ENCODE data around the gene PDE4DIP.
"Not testable (repeated sequence)": the region's sequence is repeated elsewhere in the genome, so short reads cannot be mapped to it uniquely, and the experiment has no call there.

The PDE4DIP gene

GRCh38 chr1:148921047-148921446 lies 76.8 kb downstream of the PDE4DIP start:
- H3K4me3 ChIP-seq (ENCODE audit: low read depth, low read length); H3K27ac ChIP-seq; H3K9me3 ChIP-seq (ENCODE audit: severe bottlenecking); H3K27me3 ChIP-seq (ENCODE audit: insufficient read depth, low read depth, severe bottlenecking); H3K36me3 ChIP-seq; DNase-seq: not testable (repeated sequence)

- not testable (repeated sequence) for H3K27me3 ChIP-seq (ENCODE audit: insufficient read depth, low read depth, severe bottlenecking); H3K27ac ChIP-seq; DNase-seq; H3K9me3 ChIP-seq (ENCODE audit: severe bottlenecking); H3K36me3 ChIP-seq; H3K4me3 ChIP-seq (ENCODE audit: low read depth, low read length)
These were observed 79.6 kb downstream of the PDE4DIP start for GRCh38 chr1:148923798-148924197.

- H3K4me3 ChIP-seq (ENCODE audit: low read depth, low read length); H3K27ac ChIP-seq; H3K9me3 ChIP-seq (ENCODE audit: severe bottlenecking); H3K36me3 ChIP-seq; H3K27me3 ChIP-seq (ENCODE audit: insufficient read depth, low read depth, severe bottlenecking); DNase-seq: not testable (repeated sequence)
These were observed 83.4 kb downstream of the PDE4DIP start for GRCh38 chr1:148927645-148928044.

- not testable (repeated sequence) for H3K9me3 ChIP-seq (ENCODE audit: severe bottlenecking); DNase-seq; H3K27ac ChIP-seq; H3K4me3 ChIP-seq (ENCODE audit: low read depth, low read length); H3K36me3 ChIP-seq; H3K27me3 ChIP-seq (ENCODE audit: insufficient read depth, low read depth, severe bottlenecking)
These were observed 85.0 kb downstream of the PDE4DIP start for GRCh38 chr1:148929253-148929652.

- H3K9me3 ChIP-seq (ENCODE audit: severe bottlenecking): not testable (repeated sequence)
These were observed 91.3 kb downstream of the PDE4DIP start for GRCh38 chr1:148935381-148936002.

GRCh38 chr1:148942906-148943305 lies 98.7 kb downstream of the PDE4DIP start:
- H3K27ac ChIP-seq; H3K4me3 ChIP-seq (ENCODE audit: low read depth, low read length); DNase-seq; H3K27me3 ChIP-seq (ENCODE audit: insufficient read depth, low read depth, severe bottlenecking); H3K9me3 ChIP-seq (ENCODE audit: severe bottlenecking); H3K36me3 ChIP-seq: not testable (repeated sequence)

More at GRCh38 chr1:148935381-148936002, 91.3 kb downstream of the PDE4DIP start:
- DNase-seq; H3K27me3 ChIP-seq (ENCODE audit: insufficient read depth, low read depth, severe bottlenecking); H3K4me3 ChIP-seq (ENCODE audit: low read depth, low read length); H3K36me3 ChIP-seq; H3K27ac ChIP-seq: not testable (repeated sequence)

GRCh38 chr1:148945130-148945529 lies 100.9 kb downstream of the PDE4DIP start:
- H3K27ac ChIP-seq; H3K36me3 ChIP-seq; H3K27me3 ChIP-seq (ENCODE audit: insufficient read depth, low read depth, severe bottlenecking); H3K4me3 ChIP-seq (ENCODE audit: low read depth, low read length); DNase-seq; H3K9me3 ChIP-seq (ENCODE audit: severe bottlenecking): not testable (repeated sequence)

- H3K36me3 ChIP-seq; H3K27me3 ChIP-seq (ENCODE audit: insufficient read depth, low read depth, severe bottlenecking); H3K27ac ChIP-seq; H3K4me3 ChIP-seq (ENCODE audit: low read depth, low read length); DNase-seq; H3K9me3 ChIP-seq (ENCODE audit: severe bottlenecking): not testable (repeated sequence)
These were observed 104.5 kb downstream of the PDE4DIP start for GRCh38 chr1:148948768-148949167.

- peak overlapping the region; percentile 66 for H3K4me3 ChIP-seq (ENCODE audit: low read depth, low read length)
- peak; percentile 94 for DNase-seq
- H3K27ac ChIP-seq: peak overlapping the region; percentile 82
- H3K36me3 ChIP-seq; H3K9me3 ChIP-seq (ENCODE audit: severe bottlenecking); H3K27me3 ChIP-seq (ENCODE audit: insufficient read depth, low read depth, severe bottlenecking): not testable (repeated sequence)
These were observed 107.4 kb downstream of the PDE4DIP start for GRCh38 chr1:148951336-148952227.

GRCh38 chr1:148952253-148952937 lies 108.2 kb downstream of the PDE4DIP start:
- H3K27ac ChIP-seq: peak overlapping the region; percentile 82
- H3K27me3 ChIP-seq (ENCODE audit: insufficient read depth, low read depth, severe bottlenecking); H3K9me3 ChIP-seq (ENCODE audit: severe bottlenecking); H3K36me3 ChIP-seq: not testable (repeated sequence)
- DNase-seq: peak; percentile 97
- peak overlapping the region; percentile 66 for H3K4me3 ChIP-seq (ENCODE audit: low read depth, low read length)

GRCh38 chr1:148952938-148953616 lies 108.8 kb downstream of the PDE4DIP start:
- not testable (repeated sequence) for H3K27me3 ChIP-seq (ENCODE audit: insufficient read depth, low read depth, severe bottlenecking); H3K9me3 ChIP-seq (ENCODE audit: severe bottlenecking); H3K27ac ChIP-seq; H3K36me3 ChIP-seq
- peak; percentile 53 for DNase-seq
- peak overlapping the region; percentile 65 for H3K4me3 ChIP-seq (ENCODE audit: low read depth, low read length)

GRCh38 chr1:148953730-148954129 lies 109.5 kb downstream of the PDE4DIP start:
- DNase-seq: peak; percentile 54
- H3K27ac ChIP-seq: peak overlapping the region; percentile 58; the same call in 1 of the 2 replicates

GRCh38 chr1:148958343-148958742 lies 114.1 kb downstream of the PDE4DIP start:
- not testable (repeated sequence) for H3K4me3 ChIP-seq (ENCODE audit: low read depth, low read length); H3K27ac ChIP-seq; DNase-seq; H3K36me3 ChIP-seq; H3K9me3 ChIP-seq (ENCODE audit: severe bottlenecking); H3K27me3 ChIP-seq (ENCODE audit: insufficient read depth, low read depth, severe bottlenecking)

More at GRCh38 chr1:148953730-148954129, 109.5 kb downstream of the PDE4DIP start:
- H3K9me3 ChIP-seq (ENCODE audit: severe bottlenecking); H3K27me3 ChIP-seq (ENCODE audit: insufficient read depth, low read depth, severe bottlenecking); H3K36me3 ChIP-seq: not testable (repeated sequence)
- peak overlapping the region; percentile 65 for H3K4me3 ChIP-seq (ENCODE audit: low read depth, low read length)
